Skeletal muscle cell (primary cell): ENCODE measurements around the gene LSM2.

Source experiments
- DNase-seq: peaks from one replicate; pipeline ENCODE4 v3.0.0-alpha.2; 2010; ENCODE audit warnings: low read depth
- H3K4me3 ChIP-seq: 2 replicates; pipeline ENCODE4 v1.5.1; 2011; ENCODE audit warnings: low read depth, mild to moderate bottlenecking, control low read depth, low read length, moderate library complexity

LSM2 gene

GRCh38 chr6:31763619-31763940 lies 43.2 kb downstream of the LSM2 start:
- DNase-seq: no peak

GRCh38 chr6:31762878-31763618 lies 43.7 kb downstream of the LSM2 start:
- H3K4me3 ChIP-seq: no peak overlapping the region
- no peak for DNase-seq

More at GRCh38 chr6:31763619-31763940, 43.2 kb downstream of the LSM2 start:
- no peak overlapping the region for H3K4me3 ChIP-seq

- no peak within 1 kb of the TSS for H3K4me3 ChIP-seq
- no peak for DNase-seq
Observed at GRCh38 chr6:31762356-31762755, 44.4 kb downstream of the LSM2 start, which contains the start of gene SAPCD1. TSS of gene SAPCD1 (plus strand) at chr6:31762656. CDS start at chr6:31763055, 399 bp downstream.

- DNase-seq: no peak
- H3K4me3 ChIP-seq: no peak overlapping the region
Observed at GRCh38 chr6:31761343-31761742, 45.4 kb downstream of the LSM2 start.

- no peak for DNase-seq
- H3K4me3 ChIP-seq: no peak overlapping the region
Observed at GRCh38 chr6:31760790-31761189, 46.0 kb downstream of the LSM2 start.

GRCh38 chr6:31758281-31758680 lies 48.5 kb downstream of the LSM2 start:
- H3K4me3 ChIP-seq: no peak overlapping the region
- DNase-seq: no peak

GRCh38 chr6:31752739-31753319 lies 53.9 kb downstream of the LSM2 start:
- no peak overlapping the region for H3K4me3 ChIP-seq
- DNase-seq: peak; percentile 52

GRCh38 chr6:31750411-31751022 lies 56.2 kb downstream of the LSM2 start:
- no peak for DNase-seq
- no peak overlapping the region for H3K4me3 ChIP-seq

GRCh38 chr6:31749301-31750036 lies 57.3 kb downstream of the LSM2 start:
- no peak overlapping the region for H3K4me3 ChIP-seq
- no peak for DNase-seq
